GM12878 (cell line): Measurements from ENCODE around the gene CFAP97. TPM values are rescaled to one million over a fixed set of nuclear protein-coding genes. Genes with fewer than 3 reads are reported as not detected.

ENCODE experiments used
- ATAC-seq: fragments of 200-7000 bp; cut with Tn5 transposase; 3 replicates; pipeline ENCODE4 v1.9.1; 2020; ENCODE audit warnings: mild to moderate bottlenecking, moderate library complexity
- BruUV-seq: library from RNA; stranded (reverse); fragments of 400-500 nt; replicated peaks from 2 replicates; lab custom pipeline; 2021; lab: Mats Ljungman, UMichigan
- CTCF ChIA-PET: fragments of 300-600 bp; sonication (Branson Sonifier 250); formaldehyde crosslinking; extraction: SDS; loops from one replicate; lab custom pipeline; 2021; ENCODE audit warnings: inconsistent platforms; lab: Yijun Ruan, JAX
- POLR2A ChIA-PET: fragments of 350-600 bp; formaldehyde crosslinking; extraction: SDS; loops from one replicate; lab custom pipeline; 2021; ENCODE audit warnings: inconsistent platforms; lab: Charles Lee
- RAD21 ChIA-PET: fragments of 300-600 bp; sonication (Branson Sonifier 250); formaldehyde crosslinking; loops from one replicate; lab custom pipeline; 2023; ENCODE audit warnings: antibody characterized with exemption; ENCODE audit not compliant: unreplicated experiment; lab: Charles Lee
- SMC1A ChIA-PET: fragments of 300-600 bp; sonication (Branson Sonifier 250); formaldehyde crosslinking; loops from one replicate; lab custom pipeline; 2023; ENCODE audit not compliant: unreplicated experiment, uncharacterized antibody; lab: Charles Lee
- DNase-seq: peaks from one replicate; pipeline ENCODE4 v3.0.0-alpha.2; 2011; ENCODE audit warnings: low read depth, low spot score
- FAIRE-seq: peaks from 3 replicates; lab custom pipeline; 2011; peaks lifted over from hg19 to GRCh38; lab: Jason Lieb, UNC
- H2AFZ ChIP-seq: 2 replicates; pipeline ENCODE4 v1.6.0; 2011; ENCODE audit warnings: low read depth, low read length, control low read depth; ENCODE audit not compliant: control insufficient read depth
- H3K27ac ChIP-seq: 2 replicates; pipeline ENCODE4 v1.5.1; 2011; ENCODE audit warnings: control low read depth; ENCODE audit not compliant: control insufficient read depth, insufficient read depth
- H3K27me3 ChIP-seq, 2 experiments: replicated peaks in 1 of 2; 2 replicates each; pipeline versions ENCODE4 v1.6.0 to v1.6.1; 2011; ENCODE audit warnings: low read length in 1 of 2; ENCODE audit not compliant: control insufficient read depth in 2 of 2, insufficient read depth in 2 of 2
- H3K36me3 ChIP-seq, 2 experiments: 2 replicates each; pipeline ENCODE4 v1.5.1; 2011; ENCODE audit warnings: low read length in 1 of 2; ENCODE audit not compliant: control insufficient read depth in 2 of 2, insufficient read depth in 2 of 2
- H3K4me1 ChIP-seq: 2 replicates; pipeline ENCODE4 v1.6.1; 2011; ENCODE audit warnings: mild to moderate bottlenecking, low read length, moderate library complexity, mixed read lengths; ENCODE audit not compliant: control insufficient read depth, insufficient read depth
- H3K4me2 ChIP-seq: 2 replicates; pipeline ENCODE4 v1.6.0; 2011; ENCODE audit warnings: control low read depth; ENCODE audit not compliant: control insufficient read depth, insufficient read depth
- H3K4me3 ChIP-seq: fragments of 200-600 bp; sonication (generic); 2 replicates; pipeline ENCODE4 v1.5.1; 2016
- H3K79me2 ChIP-seq: 2 replicates; pipeline ENCODE4 v1.6.0; 2011; ENCODE audit warnings: low read length; ENCODE audit not compliant: control insufficient read depth, insufficient read depth
- H3K9ac ChIP-seq: 2 replicates; pipeline ENCODE4 v1.8.0; 2011; ENCODE audit warnings: low read length, control low read depth, mixed read lengths; ENCODE audit not compliant: control insufficient read depth, insufficient read depth
- H3K9me3 ChIP-seq: replicated peaks from 3 replicates; pipeline ENCODE4 v1.5.1; 2011; ENCODE audit warnings: mild to moderate bottlenecking, low read length; ENCODE audit not compliant: control insufficient read depth, insufficient read depth
- H4K20me1 ChIP-seq: 2 replicates; pipeline ENCODE4 v1.6.0; 2011; ENCODE audit not compliant: control insufficient read depth, insufficient read depth
- EP300 ChIP-seq, 2 experiments: fragments of 150-350 bp in 1 of 2; IDR thresholded peaks; 2 replicates each; pipeline ENCODE4 v1.6.1; 2011 to 2012; ENCODE audit warnings: low read depth in 2 of 2, low read length in 2 of 2, borderline replicate concordance in 1 of 2, improper control_type of control experiment in 1 of 2, inconsistent platforms in 1 of 2; ENCODE audit not compliant: control insufficient read depth in 1 of 2
- TARDBP ChIP-seq: IDR thresholded peaks from 2 replicates; pipeline ENCODE4 v1.6.1; 2016; ENCODE audit warnings: borderline replicate concordance
- WGBS: methylation state at CpG from one replicate; pipeline ENCODE4 v1.1.6; 2016; ENCODE audit warnings: low lambda C conversion rate; ENCODE audit not compliant: insufficient replicate concordance, insufficient coverage; ENCODE audit errors: missing lambda C conversion rate; 5-methylcytosine and 5-hydroxymethylcytosine counted together
- in situ Hi-C: fragments of 300-500 bp; cut with MboI; formaldehyde crosslinking; loops from 9 replicates; pipeline ENCODE4 v1.14.3; 2018; ENCODE audit warnings: mixed read lengths
- intact Hi-C: fragments of 100-400 bp; cut with micrococcal nuclease; formaldehyde crosslinking; loops from one replicate; pipeline ENCODE4 v1.14.2; 2022; ENCODE audit not compliant: unreplicated experiment
- polyA plus RNA-seq, 11 experiments: library from polyadenylated mRNA; depleted of rRNA in 4 of 11; unstranded in 6 of 11; stranded (reverse) in 5 of 11; fragments of >200 nt; fragmentation: Nextera tagmentation in 4 of 11; fragmentation: Illumina TruSeq in 1 of 11; extraction: Ambion mirVana in 4 of 11; extraction: Trizol in 1 of 11; gene quantifications; 1 replicate in 1 of 11; 2 replicates in 10 of 11; pipeline versions ENCODE4 v1.2.1 to v1.2.3, GENCODE V29; 2011 to 2016; ENCODE audit warnings: inconsistent platforms in 2 of 11, missing spikeins in 2 of 11, low read depth in 1 of 11
- total RNA-seq, 4 experiments: library from RNA; depleted of rRNA in 3 of 4; stranded (reverse); fragments of >200 nt in 3 of 4; fragmentation: Illumina TruSeq in 1 of 4; extraction: Trizol in 1 of 4; gene quantifications; 2 replicates each; pipeline versions ENCODE4 v1.2.1 to v1.2.3, GENCODE V29; 2013 to 2021
- TF ChIP-seq, protein P1 (sequence below): fragments of 450-650 bp; IDR thresholded peaks from 2 replicates; pipeline ENCODE4 v1.6.1; 2017; ENCODE audit warnings: antibody characterized with exemption, mild to moderate bottlenecking, moderate library complexity

CFAP97 gene
- total and polyA plus RNA-seq, 10 of the 15 experiments (the other 5 are each of a cell fraction or from before 2014, with no cell fraction given): 26.4 to 62.7 (median 48.0) TPM

DNA sequence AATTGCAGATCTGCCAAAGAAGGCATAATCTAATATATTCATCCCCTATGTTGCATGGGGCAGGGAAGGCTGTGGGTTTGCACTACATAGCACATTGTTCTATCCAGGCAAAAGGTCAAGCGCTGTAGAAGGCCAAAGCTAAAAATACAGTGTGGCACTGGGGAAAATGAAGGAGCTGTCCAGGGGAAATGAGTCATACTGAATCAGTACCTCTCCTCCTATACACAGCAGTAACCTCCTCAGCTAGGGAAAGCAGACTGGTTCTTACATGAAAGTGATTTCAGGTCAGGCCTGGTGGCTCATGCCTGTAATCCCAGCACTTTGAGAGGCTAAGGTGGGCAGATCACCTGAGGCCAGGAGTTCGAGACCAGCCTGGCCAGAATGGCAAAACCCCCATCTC, 91.7 kb downstream of the CFAP97 start:
- intact Hi-C loops: no loop called here
- 40% methylated on average over 2 of the region's 2 CpGs for WGBS
- Histone ChIP-seq H3K36me3 (no peaks in the 10 kb centered on the region), H3K4me2 (no peak overlapping the region), H3K27ac (no peak overlapping the region), H4K20me1 (no peaks in the 10 kb centered on the region), H3K9ac (no peak overlapping the region), H3K9me3 (no peaks in the 10 kb centered on the region), H2AFZ (no peak overlapping the region), H3K27me3 (no peaks in the 10 kb centered on the region), H3K79me2 (no peaks in the 10 kb centered on the region), H3K4me1 (no peaks in the 10 kb centered on the region), H3K4me3 (no peak overlapping the region)
- RAD21 ChIA-PET: no interaction called here
- POLR2A ChIA-PET: no interaction called here
- peak; percentile 32; the same call in 2 of the 3 replicates for ATAC-seq
- TF ChIP-seq, protein P1, sequence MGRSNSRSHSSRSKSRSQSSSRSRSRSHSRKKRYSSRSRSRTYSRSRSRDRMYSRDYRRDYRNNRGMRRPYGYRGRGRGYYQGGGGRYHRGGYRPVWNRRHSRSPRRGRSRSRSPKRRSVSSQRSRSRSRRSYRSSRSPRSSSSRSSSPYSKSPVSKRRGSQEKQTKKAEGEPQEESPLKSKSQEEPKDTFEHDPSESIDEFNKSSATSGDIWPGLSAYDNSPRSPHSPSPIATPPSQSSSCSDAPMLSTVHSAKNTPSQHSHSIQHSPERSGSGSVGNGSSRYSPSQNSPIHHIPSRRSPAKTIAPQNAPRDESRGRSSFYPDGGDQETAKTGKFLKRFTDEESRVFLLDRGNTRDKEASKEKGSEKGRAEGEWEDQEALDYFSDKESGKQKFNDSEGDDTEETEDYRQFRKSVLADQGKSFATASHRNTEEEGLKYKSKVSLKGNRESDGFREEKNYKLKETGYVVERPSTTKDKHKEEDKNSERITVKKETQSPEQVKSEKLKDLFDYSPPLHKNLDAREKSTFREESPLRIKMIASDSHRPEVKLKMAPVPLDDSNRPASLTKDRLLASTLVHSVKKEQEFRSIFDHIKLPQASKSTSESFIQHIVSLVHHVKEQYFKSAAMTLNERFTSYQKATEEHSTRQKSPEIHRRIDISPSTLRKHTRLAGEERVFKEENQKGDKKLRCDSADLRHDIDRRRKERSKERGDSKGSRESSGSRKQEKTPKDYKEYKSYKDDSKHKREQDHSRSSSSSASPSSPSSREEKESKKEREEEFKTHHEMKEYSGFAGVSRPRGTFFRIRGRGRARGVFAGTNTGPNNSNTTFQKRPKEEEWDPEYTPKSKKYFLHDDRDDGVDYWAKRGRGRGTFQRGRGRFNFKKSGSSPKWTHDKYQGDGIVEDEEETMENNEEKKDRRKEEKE: no peak
- no peak for DNase-seq
- CTCF ChIA-PET: no interaction called here
- in situ Hi-C loops: no loop called here
- SMC1A ChIA-PET: no interaction called here
- no peak for FAIRE-seq
- no TSS peak for BruUV-seq

DNA sequence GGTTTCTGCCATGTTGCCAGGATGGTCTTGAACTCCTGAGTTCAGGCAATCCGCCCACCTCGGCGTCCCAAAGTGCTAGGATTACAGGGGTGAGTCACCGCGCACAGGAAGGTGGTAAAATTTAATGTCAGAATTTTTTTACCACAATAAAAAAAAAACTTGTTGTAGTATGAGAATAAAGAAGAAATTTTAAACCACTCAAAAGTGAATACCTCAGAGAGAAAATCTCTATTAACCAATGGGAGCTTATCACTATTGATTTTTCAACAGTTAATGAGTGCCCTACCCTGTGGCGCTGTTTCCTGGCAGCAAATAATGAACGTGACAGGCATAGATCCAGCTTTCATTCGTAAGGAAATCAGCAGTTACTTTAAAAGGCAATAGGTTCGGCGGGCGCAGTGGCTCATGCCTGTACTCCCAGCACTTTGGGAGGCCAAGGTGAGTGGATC, 93.4 kb downstream of the CFAP97 start:
- BruUV-seq: no TSS peak
- no peaks in the 10 kb centered on the region for H3K9me3 ChIP-seq
- TF ChIP-seq EP300 (IDR thresholded peaks at IDR 0.05; ENCODE audit: borderline replicate concordance in 1 of 2, control insufficient read depth in 1 of 2, low read depth in 2 of 2, low read length in 2 of 2) (no peak), TARDBP (no peak)
- FAIRE-seq (no peak), ATAC-seq (no peak), DNase-seq (no peak)
- no peaks in the 10 kb centered on the region for H3K79me2 ChIP-seq
- no peak overlapping the region for H3K4me2 ChIP-seq
- no peaks in the 10 kb centered on the region for H4K20me1 ChIP-seq
- no peaks in the 10 kb centered on the region for H3K4me1 ChIP-seq
- CTCF ChIA-PET: no interaction called here
- no peak overlapping the region for H3K4me3 ChIP-seq
- RAD21 ChIA-PET: no interaction called here
- SMC1A ChIA-PET: interaction anchor here (1.5 kb wide), 1 partner anchor 70 kb away, joined by 4 read pairs; no protein-coding TSS in a partner anchor
- POLR2A ChIA-PET: no interaction called here
- intact Hi-C loops (no loop called here), in situ Hi-C loops (no loop called here)
- no peaks in the 10 kb centered on the region for H3K36me3 ChIP-seq
- no peak overlapping the region for H3K9ac ChIP-seq
- no peak overlapping the region for H2AFZ ChIP-seq
- H3K27ac ChIP-seq: no peak overlapping the region
- 60% methylated on average over 11 of the region's 11 CpGs for WGBS
- H3K27me3 ChIP-seq: no peaks in the 10 kb centered on the region
